ENCODE data around the gene NEO1.

Gene NEO1

GRCh38 chr15:73328149-73328820 lies 276.0 kb downstream of the NEO1 start:
- no peak overlapping the region for H4K8ac ChIP-seq (ENCODE audit: low read depth, low read length)
- peaks cover 3% of the 10 kb centered on the region for H3K9me3 ChIP-seq (ENCODE audit: insufficient read depth, low read depth, low read length)
- H4K12ac ChIP-seq (ENCODE audit: low read depth, low read length): no peak overlapping the region
- H3K4me2 ChIP-seq (ENCODE audit: low read length): no peak overlapping the region
- no peak overlapping the region for H3K4ac ChIP-seq (ENCODE audit: low read depth, low read length)
- H2BK12ac ChIP-seq (ENCODE audit: low read length): no peak overlapping the region
- H3K23ac ChIP-seq (ENCODE audit: low read length): no peak overlapping the region
- no peak overlapping the region for H4K91ac ChIP-seq (ENCODE audit: low read depth, low read length)
- no peak overlapping the region for H3K27ac ChIP-seq (ENCODE audit: low read depth, low read length)
- no peak overlapping the region for H3K14ac ChIP-seq (ENCODE audit: low read length)
- no peak overlapping the region for H2AFZ ChIP-seq (ENCODE audit: insufficient read depth, low read length, poor library complexity)
- no peaks in the 10 kb centered on the region for H3K27me3 ChIP-seq (ENCODE audit: insufficient read depth, low read length)
- H2BK120ac ChIP-seq (ENCODE audit: insufficient read depth, low read length, poor library complexity): no peak overlapping the region
- WGBS (ENCODE audit: extremely low coverage, insufficient coverage, insufficient read length): no CpG with 5 or more reads among the region's 12 CpGs
- H3K18ac ChIP-seq (ENCODE audit: low read length): no peak overlapping the region
- H3K36me3 ChIP-seq (ENCODE audit: control insufficient read depth in 1 of 2, insufficient read depth in 2 of 2, low read length in 2 of 2): peaks cover 20 to 25% of the 10 kb centered on the region in 2 experiments
- H3K9ac ChIP-seq (ENCODE audit: low read length): no peak overlapping the region
- no peak overlapping the region for H3K4me3 ChIP-seq (ENCODE audit: low read depth, low read length)
- H3K79me1 ChIP-seq (ENCODE audit: low read length): no peaks in the 10 kb centered on the region
- H3K79me2 ChIP-seq (ENCODE audit: control insufficient read depth, insufficient read depth, low read length, poor library complexity): no peaks in the 10 kb centered on the region
- no peak for DNase-seq
- H2BK5ac ChIP-seq (ENCODE audit: low read depth, low read length, poor library complexity): no peak overlapping the region
- H2AK5ac ChIP-seq (ENCODE audit: low read length): no peak overlapping the region
- H3K4me1 ChIP-seq (ENCODE audit: control insufficient read depth in 1 of 2, insufficient read depth in 2 of 2, low read length in 2 of 2): no peaks in the 10 kb centered on the region

GRCh38 chr15:73328981-73329380 lies 276.7 kb downstream of the NEO1 start:
- no peak for DNase-seq
- H2BK120ac ChIP-seq (ENCODE audit: insufficient read depth, low read length, poor library complexity): no peak overlapping the region
- H4K91ac ChIP-seq (ENCODE audit: low read depth, low read length): no peak overlapping the region
- no peak overlapping the region for H2AK5ac ChIP-seq (ENCODE audit: low read length)
- no peaks in the 10 kb centered on the region for H3K4me1 ChIP-seq (ENCODE audit: control insufficient read depth in 1 of 2, insufficient read depth in 2 of 2, low read length in 2 of 2)
- no peak overlapping the region for H2BK12ac ChIP-seq (ENCODE audit: low read length)
- no peak overlapping the region for H3K14ac ChIP-seq (ENCODE audit: low read length)
- H2AFZ ChIP-seq (ENCODE audit: insufficient read depth, low read length, poor library complexity): no peak overlapping the region
- no CpG with 5 or more reads among the region's 10 CpGs for WGBS (ENCODE audit: extremely low coverage, insufficient coverage, insufficient read length)
- no peaks in the 10 kb centered on the region for H3K79me1 ChIP-seq (ENCODE audit: low read length)
- peaks cover 3% of the 10 kb centered on the region for H3K9me3 ChIP-seq (ENCODE audit: insufficient read depth, low read depth, low read length)
- no peak overlapping the region for H3K4me3 ChIP-seq (ENCODE audit: low read depth, low read length)
- no peak overlapping the region for H3K9ac ChIP-seq (ENCODE audit: low read length)
- no peak overlapping the region for H4K12ac ChIP-seq (ENCODE audit: low read depth, low read length)
- H2BK5ac ChIP-seq (ENCODE audit: low read depth, low read length, poor library complexity): no peak overlapping the region
- H3K23ac ChIP-seq (ENCODE audit: low read length): no peak overlapping the region
- H3K27me3 ChIP-seq (ENCODE audit: insufficient read depth, low read length): no peaks in the 10 kb centered on the region
- H3K4me2 ChIP-seq (ENCODE audit: low read length): no peak overlapping the region
- H3K27ac ChIP-seq (ENCODE audit: low read depth, low read length): no peak overlapping the region
- peaks cover 15 to 21% of the 10 kb centered on the region in 2 experiments for H3K36me3 ChIP-seq (ENCODE audit: control insufficient read depth in 1 of 2, insufficient read depth in 2 of 2, low read length in 2 of 2)
- no peak overlapping the region for H4K8ac ChIP-seq (ENCODE audit: low read depth, low read length)
- H3K79me2 ChIP-seq (ENCODE audit: control insufficient read depth, insufficient read depth, low read length, poor library complexity): no peaks in the 10 kb centered on the region
- H3K18ac ChIP-seq (ENCODE audit: low read length): no peak overlapping the region
- no peak overlapping the region for H3K4ac ChIP-seq (ENCODE audit: low read depth, low read length)

- H4K91ac ChIP-seq (ENCODE audit: low read depth, low read length): no peak overlapping the region
- no peaks in the 10 kb centered on the region for H3K27me3 ChIP-seq (ENCODE audit: insufficient read depth, low read length)
- H3K18ac ChIP-seq (ENCODE audit: low read length): no peak overlapping the region
- no peak overlapping the region for H2BK5ac ChIP-seq (ENCODE audit: low read depth, low read length, poor library complexity)
- H3K23ac ChIP-seq (ENCODE audit: low read length): no peak overlapping the region
- H2BK120ac ChIP-seq (ENCODE audit: insufficient read depth, low read length, poor library complexity): no peak overlapping the region
- DNase-seq: no peak
- no CpG with 5 or more reads among the region's 21 CpGs for WGBS (ENCODE audit: extremely low coverage, insufficient coverage, insufficient read length)
- no peaks in the 10 kb centered on the region for H3K79me1 ChIP-seq (ENCODE audit: low read length)
- peaks cover 0 to under 1% of the 10 kb centered on the region in 2 experiments for H3K4me1 ChIP-seq (ENCODE audit: control insufficient read depth in 1 of 2, insufficient read depth in 2 of 2, low read length in 2 of 2)
- H4K8ac ChIP-seq (ENCODE audit: low read depth, low read length): no peak overlapping the region
- no peak overlapping the region for H3K27ac ChIP-seq (ENCODE audit: low read depth, low read length)
- no peak overlapping the region for H3K14ac ChIP-seq (ENCODE audit: low read length)
- no peak overlapping the region for H4K12ac ChIP-seq (ENCODE audit: low read depth, low read length)
- H3K9me3 ChIP-seq (ENCODE audit: insufficient read depth, low read depth, low read length): peaks cover 3% of the 10 kb centered on the region
- no peak overlapping the region for H2AFZ ChIP-seq (ENCODE audit: insufficient read depth, low read length, poor library complexity)
- H3K4ac ChIP-seq (ENCODE audit: low read depth, low read length): no peak overlapping the region
- no peaks in the 10 kb centered on the region for H3K79me2 ChIP-seq (ENCODE audit: control insufficient read depth, insufficient read depth, low read length, poor library complexity)
- no peak overlapping the region for H3K4me3 ChIP-seq (ENCODE audit: low read depth, low read length)
- peaks cover 14 to 18% of the 10 kb centered on the region in 2 experiments for H3K36me3 ChIP-seq (ENCODE audit: control insufficient read depth in 1 of 2, insufficient read depth in 2 of 2, low read length in 2 of 2)
- no peak overlapping the region for H2BK12ac ChIP-seq (ENCODE audit: low read length)
- H3K9ac ChIP-seq (ENCODE audit: low read length): no peak overlapping the region
- H2AK5ac ChIP-seq (ENCODE audit: low read length): no peak overlapping the region
- H3K4me2 ChIP-seq (ENCODE audit: low read length): no peak overlapping the region
Observed at GRCh38 chr15:73329501-73330200, 277.4 kb downstream of the NEO1 start.

GRCh38 chr15:73330206-73331051 lies 278.2 kb downstream of the NEO1 start:
- no CpG with 5 or more reads among the region's 15 CpGs for WGBS (ENCODE audit: extremely low coverage, insufficient coverage, insufficient read length)
- Histone ChIP-seq H3K27ac (ENCODE audit: low read depth, low read length) (no peak overlapping the region), H3K4me1 (ENCODE audit: control insufficient read depth in 1 of 2, insufficient read depth in 2 of 2, low read length in 2 of 2) (peaks cover 5 to 6% of the 10 kb centered on the region in 2 experiments), H4K12ac (ENCODE audit: low read depth, low read length) (no peak overlapping the region), H3K79me1 (ENCODE audit: low read length) (peaks cover under 1% of the 10 kb centered on the region), H3K79me2 (ENCODE audit: control insufficient read depth, insufficient read depth, low read length, poor library complexity) (peaks cover under 1% of the 10 kb centered on the region), H3K18ac (ENCODE audit: low read length) (no peak overlapping the region), H3K9ac (ENCODE audit: low read length) (no peak overlapping the region), H3K27me3 (ENCODE audit: insufficient read depth, low read length) (no peaks in the 10 kb centered on the region), H2BK12ac (ENCODE audit: low read length) (no peak overlapping the region), H3K4me3 (ENCODE audit: low read depth, low read length) (no peak overlapping the region), H3K9me3 (ENCODE audit: insufficient read depth, low read depth, low read length) (peaks cover 3% of the 10 kb centered on the region), H4K8ac (ENCODE audit: low read depth, low read length) (no peak overlapping the region), H2AFZ (ENCODE audit: insufficient read depth, low read length, poor library complexity) (no peak overlapping the region), H3K4me2 (ENCODE audit: low read length) (no peak overlapping the region), H2AK5ac (ENCODE audit: low read length) (no peak overlapping the region), H3K36me3 (ENCODE audit: control insufficient read depth in 1 of 2, insufficient read depth in 2 of 2, low read length in 2 of 2) (peaks cover 10 to 13% of the 10 kb centered on the region in 2 experiments), H2BK120ac (ENCODE audit: insufficient read depth, low read length, poor library complexity) (no peak overlapping the region), H4K91ac (ENCODE audit: low read depth, low read length) (no peak overlapping the region), H3K14ac (ENCODE audit: low read length) (no peak overlapping the region), H2BK5ac (ENCODE audit: low read depth, low read length, poor library complexity) (no peak overlapping the region), H3K23ac (ENCODE audit: low read length) (no peak overlapping the region), H3K4ac (ENCODE audit: low read depth, low read length) (no peak overlapping the region)
- DNase-seq: no peak
